Loucy (cell line): Measurements from ENCODE around the gene CYFIP1.

Experiments used
- CTCF ChIP-seq: fragments of 200-600 bp; sonication (generic); conservative IDR thresholded peaks from 2 replicates; pipeline ENCODE4 v1.5.1; 2014; ENCODE audit warnings: mild to moderate bottlenecking, antibody characterized with exemption, low read length
- EZH2phosphoT487 ChIP-seq: fragments of 200-600 bp; IDR thresholded peaks from 2 replicates; pipeline ENCODE4 v1.6.1; 2018; ENCODE audit warnings: antibody characterized with exemption, mild to moderate bottlenecking, moderate library complexity, borderline replicate concordance

GRCh38 chr15:22850055-22850454, 130.1 kb downstream of the CYFIP1 start:
- TF ChIP-seq CTCF, result no peak
- TF ChIP-seq EZH2phosphoT487, result no peak
